HepG2 (cell line): ENCODE data around the gene CCL16. TPM values are rescaled to one million over a fixed set of nuclear protein-coding genes. Genes with fewer than 3 reads are reported as not detected.
A peak's percentile ranks its signal among the peaks of the same experiment; 100 is the strongest.

Experiments
- ATAC-seq: fragments of 200-7000 bp; cut with Tn5 transposase; 3 replicates; pipeline ENCODE4 v1.9.1; 2020; ENCODE audit warnings: mild to moderate bottlenecking, moderate library complexity
- BruUV-seq: library from RNA; stranded (reverse); fragments of 400-500 nt; replicated peaks from 2 replicates; lab custom pipeline; 2021; lab: Mats Ljungman, UMichigan
- CTCF ChIA-PET: fragments of 300-600 bp; formaldehyde crosslinking; extraction: SDS; loops from one replicate; lab custom pipeline; 2021; ENCODE audit warnings: low total read pairs, inconsistent platforms, low intra/inter-chr PET ratio; lab: Yijun Ruan, JAX
- POLR2A ChIA-PET: fragments of 350-600 bp; sonication (Branson Sonifier 250); formaldehyde crosslinking; loops from one replicate; lab custom pipeline; 2020; ENCODE audit warnings: antibody characterized with exemption, inconsistent platforms; lab: Yijun Ruan, JAX
- DNase-seq: peaks from one replicate; pipeline ENCODE4 v3.0.0-alpha.2; 2015; ENCODE audit warnings: low spot score
- FAIRE-seq: peaks from 3 replicates; lab custom pipeline; 2011; peaks lifted over from hg19 to GRCh38; lab: Jason Lieb, UNC
- H2AFZ ChIP-seq: one replicate; pipeline ENCODE4 v1.6.1; 2011; ENCODE audit warnings: low read length, inconsistent platforms
- H3K27ac ChIP-seq: fragments of 300-600 bp; 3 replicates; pipeline ENCODE4 v1.8.0; 2011; ENCODE audit warnings: mixed run types, mild to moderate bottlenecking, mixed read lengths, low read length, inconsistent platforms; ENCODE audit not compliant: insufficient read depth; ENCODE audit errors: extremely low read length
- H3K27me3 ChIP-seq, 2 experiments: fragments of 200-600 bp in 1 of 2; 2 replicates in 1 of 2; 3 replicates in 1 of 2; pipeline versions ENCODE4 v1.6.0 to v1.8.0; 2011; ENCODE audit warnings: low read length in 2 of 2, mild to moderate bottlenecking in 2 of 2, moderate library complexity in 2 of 2, inconsistent platforms in 1 of 2; ENCODE audit not compliant: insufficient read depth in 2 of 2, control insufficient read depth in 1 of 2
- H3K36me3 ChIP-seq, 2 experiments: fragments of 200-600 bp in 1 of 2; replicated peaks in 1 of 2; 2 replicates in 1 of 2; 3 replicates in 1 of 2; pipeline versions ENCODE4 v1.5.1 to v1.8.0; 2011; ENCODE audit warnings: low read length in 2 of 2, inconsistent platforms in 1 of 2; ENCODE audit not compliant: insufficient read depth in 2 of 2, control insufficient read depth in 1 of 2
- H3K4me1 ChIP-seq: 2 replicates; pipeline ENCODE4 v1.5.1; 2012; ENCODE audit warnings: low read length, inconsistent platforms; ENCODE audit not compliant: insufficient read depth
- H3K4me2 ChIP-seq: 2 replicates; pipeline ENCODE4 v1.6.0; 2011; ENCODE audit warnings: low read depth, low read length, inconsistent platforms
- H3K4me3 ChIP-seq, 3 experiments: fragments of 200-600 bp in 1 of 3; sonication (generic), shearing (Covaris generic) in 1 of 3; replicated peaks in 1 of 3; 2 replicates each; pipeline ENCODE4 v1.5.1; 2011 to 2016; ENCODE audit warnings: low read length in 3 of 3, inconsistent platforms in 2 of 3, low read depth in 2 of 3, mild to moderate bottlenecking in 2 of 3, control low read depth in 1 of 3, mixed read lengths in 1 of 3; ENCODE audit not compliant: insufficient read depth in 1 of 3
- H3K79me2 ChIP-seq: one replicate; pipeline ENCODE4 v1.6.1; 2011; ENCODE audit warnings: low read length, inconsistent platforms; ENCODE audit not compliant: insufficient read depth
- H3K9ac ChIP-seq: 2 replicates; pipeline ENCODE4 v1.6.0; 2011; ENCODE audit warnings: mild to moderate bottlenecking, low read depth, low read length, inconsistent platforms; ENCODE audit not compliant: insufficient read depth
- H3K9me3 ChIP-seq: 2 replicates; pipeline ENCODE4 v1.5.1; 2012; ENCODE audit warnings: mild to moderate bottlenecking, low read length
- H4K20me1 ChIP-seq: 2 replicates; pipeline ENCODE4 v1.6.0; 2011; ENCODE audit warnings: inconsistent platforms, mild to moderate bottlenecking, low read length, moderate library complexity; ENCODE audit not compliant: insufficient read depth
- FOXK2 ChIP-seq: fragments of 450-650 bp; IDR thresholded peaks from 2 replicates; pipeline ENCODE4 v1.6.1; 2016
- GABPA ChIP-seq, 2 experiments: IDR thresholded peaks; 2 replicates each; pipeline ENCODE4 v1.6.1; 2011 to 2016; ENCODE audit warnings: low read depth in 2 of 2, low read length in 1 of 2, missing biosample characterization in 1 of 2, missing genetic modification characterization in 1 of 2
- GMEB2 ChIP-seq: IDR thresholded peaks from 2 replicates; pipeline ENCODE4 v1.6.1; 2016; ENCODE audit warnings: missing biosample characterization, missing genetic modification reagents, low read depth
- KAT7 ChIP-seq: IDR thresholded peaks from 2 replicates; pipeline ENCODE4 v1.6.1; 2018; ENCODE audit warnings: borderline replicate concordance, missing compliant biosample characterization
- KLF6 ChIP-seq: IDR thresholded peaks from 2 replicates; pipeline ENCODE4 v1.8.0; 2016; ENCODE audit warnings: missing biosample characterization, missing genetic modification reagents
- MEIS2 ChIP-seq: sonication (generic); formaldehyde crosslinking; IDR thresholded peaks from 2 replicates; pipeline ENCODE4 v1.9.0; 2021; ENCODE audit warnings: mild to moderate bottlenecking, missing genetic modification reagents
- NFE2L1 ChIP-seq: sonication (generic); formaldehyde crosslinking; IDR thresholded peaks from 2 replicates; pipeline ENCODE4 v1.4.0; 2020; ENCODE audit warnings: missing genetic modification reagents, mild to moderate bottlenecking, borderline replicate concordance
- NR2F2 ChIP-seq: IDR thresholded peaks from 2 replicates; pipeline ENCODE4 v1.6.1; 2012; ENCODE audit warnings: low read depth, inconsistent platforms, borderline replicate concordance
- SMARCC2 ChIP-seq: fragments of 450-650 bp; IDR thresholded peaks from 2 replicates; pipeline ENCODE4 v1.6.1; 2017; ENCODE audit warnings: antibody characterized with exemption, mild to moderate bottlenecking
- TARDBP ChIP-seq: sonication (generic); formaldehyde crosslinking; IDR thresholded peaks from 2 replicates; pipeline ENCODE4 v1.8.0; 2022; ENCODE audit warnings: mild to moderate bottlenecking, missing genetic modification reagents
- ZBTB20 ChIP-seq: sonication (generic); formaldehyde crosslinking; IDR thresholded peaks from 2 replicates; pipeline ENCODE4 v1.8.1; 2023; ENCODE audit warnings: missing genetic modification reagents, low read depth, mild to moderate bottlenecking, borderline replicate concordance
- ZBTB25 ChIP-seq: IDR thresholded peaks from 2 replicates; pipeline ENCODE4 v1.6.1; 2018; ENCODE audit warnings: missing genetic modification reagents
- ZNF331 ChIP-seq: sonication (generic); formaldehyde crosslinking; IDR thresholded peaks from 2 replicates; pipeline ENCODE4 v1.4.0; 2020; ENCODE audit warnings: missing genetic modification reagents
- ZNF605 ChIP-seq: sonication (generic); formaldehyde crosslinking; IDR thresholded peaks from 2 replicates; pipeline ENCODE4 v1.8.0; 2022; ENCODE audit warnings: mild to moderate bottlenecking, missing genetic modification reagents
- ZNF616 ChIP-seq: sonication (generic); formaldehyde crosslinking; IDR thresholded peaks from 2 replicates; pipeline ENCODE4 v1.5.0; 2020; ENCODE audit warnings: low read depth, mild to moderate bottlenecking, missing genetic modification reagents
- ZNF687 ChIP-seq: sonication (generic); formaldehyde crosslinking; IDR thresholded peaks from 2 replicates; pipeline ENCODE4 v1.5.1; 2020; ENCODE audit warnings: mild to moderate bottlenecking, missing genetic modification reagents, moderate library complexity
- ZNF879 ChIP-seq: sonication (generic); formaldehyde crosslinking; IDR thresholded peaks from 2 replicates; pipeline ENCODE4 v1.8.1; 2023; ENCODE audit warnings: missing genetic modification reagents
- in situ Hi-C: cut with HindIII; loops from 2 replicates; pipeline ENCODE4 v1.10.0; 2017; ENCODE audit warnings: low pct_unique_long_range_greater_than_20kb; ENCODE audit not compliant: extremely low pct_ligation_motif_present
- intact Hi-C: fragments of 100-400 bp; cut with micrococcal nuclease; formaldehyde crosslinking; loops from one replicate; pipeline ENCODE4 v1.10.0; 2022; ENCODE audit not compliant: unreplicated experiment
- polyA plus RNA-seq, 8 experiments: library from polyadenylated mRNA; depleted of rRNA in 3 of 8; stranded (reverse) in 7 of 8; unstranded in 1 of 8; fragments of >200 nt; fragmentation: Illumina TruSeq in 4 of 8; extraction: Trizol in 4 of 8; gene quantifications; 2 replicates each; pipeline versions ENCODE4 v1.2.1 to v1.2.3, GENCODE V29; 2011 to 2016; ENCODE audit warnings: low read depth in 4 of 8, missing spikeins in 1 of 8, mixed read lengths in 1 of 8; ENCODE audit not compliant: insufficient read depth in 1 of 8
- total RNA-seq, 5 experiments: library from RNA; depleted of rRNA; stranded (reverse); fragments of >200 nt; fragmentation: Illumina TruSeq; extraction: Trizol; gene quantifications; 2 replicates each; pipeline ENCODE4 v1.2.3, GENCODE V29; 2016; ENCODE audit warnings: low read depth in 1 of 5

The CCL16 gene
- total and polyA plus RNA-seq, 2 of the 13 experiments (the other 11 are each of a cell fraction or from before 2014, with no cell fraction given) = 2.0 to 14.7 TPM

- TF ChIP-seq ZNF687 (CRISPR knock-in tag) = peak; percentile 59
- TF ChIP-seq NFE2L1 = no peak
- no peak for TF ChIP-seq ZNF616 (CRISPR knock-in tag)
- TF ChIP-seq GABPA (IDR thresholded peaks at IDR 0.05; ENCODE audit: low read depth, low read length) = no peak
- no peak for TF ChIP-seq GABPA (CRISPR knock-in tag; IDR thresholded peaks at IDR 0.05; ENCODE audit: low read depth)
- no peak for TF ChIP-seq KAT7 (CRISPR knock-in tag)
- no peak for TF ChIP-seq MEIS2 (CRISPR knock-in tag)
- no peak for TF ChIP-seq ZBTB20
- no peak for TF ChIP-seq KLF6 (CRISPR knock-in tag)
These were observed 50.9 kb downstream of the CCL16 start, which contains the start of gene RDM1 (continued) for GRCh38 chr17:35930211-35931065.

- no TSS peak for BruUV-seq
- DNase-seq (no peak), FAIRE-seq (no peak), ATAC-seq (no peak)
- in situ Hi-C loops = no loop called here
- no peak overlapping the region for H3K9ac ChIP-seq
- H3K79me2 ChIP-seq = no peaks in the 10 kb centered on the region
- no peak overlapping the region for H3K4me2 ChIP-seq
- no peaks in the 10 kb centered on the region for H3K9me3 ChIP-seq
- H2AFZ ChIP-seq = no peak overlapping the region
- H4K20me1 ChIP-seq = no peaks in the 10 kb centered on the region
- intact Hi-C loops = no loop called here
- H3K4me3 ChIP-seq = no peak overlapping the region
- H3K27ac ChIP-seq = no peak overlapping the region
- no peaks in the 10 kb centered on the region for H3K4me1 ChIP-seq
- ChIA-PET CTCF (no interaction called here), POLR2A (no interaction called here)
- no peaks in the 10 kb centered on the region for H3K36me3 ChIP-seq
- peaks cover 0 to 6% of the 10 kb centered on the region in 2 experiments; a peak in 1 of 5 replicates for H3K27me3 ChIP-seq
- no peak for TF ChIP-seq FOXK2
- no peak for TF ChIP-seq ZNF331 (CRISPR knock-in tag)
- TF ChIP-seq SMARCC2 = no peak
- no peak for TF ChIP-seq NR2F2
- TF ChIP-seq ZNF605 (CRISPR knock-in tag) = no peak
- TF ChIP-seq ZNF879 (CRISPR knock-in tag) = no peak
- no peak for TF ChIP-seq GMEB2
- TF ChIP-seq ZBTB25 (CRISPR knock-in tag) = no peak
- TF ChIP-seq TARDBP (CRISPR knock-in tag) = no peak
These were observed 53.6 kb downstream of the CCL16 start for GRCh38 chr17:35927714-35928113.
